Heart right ventricle (tissue), 16 donors: Measurements from ENCODE around the gene INTU. TPM values are rescaled to one million over a fixed set of nuclear protein-coding genes. Genes with fewer than 3 reads are reported as not detected.

ENCODE experiments used
- ATAC-seq, 8 donors: fragments of 200-7000 bp; cut with Tn5 transposase; one replicate each; pipeline ENCODE4 v1.9.1; 2020; ENCODE audit warnings: mild to moderate bottlenecking in 8 of 8, moderate library complexity in 8 of 8, moderate number of reproducible peaks in 1 of 8
- DNase-seq, 2 donors: peaks; one replicate each; pipeline ENCODE4 v3.0.0-alpha.2; 2020
- H3K27ac ChIP-seq, 10 donors: fragments of 200-600 bp; sonication (generic) in 2 of 10; one replicate each; pipeline versions ENCODE4 v1.5.0 to v1.8.0; 2020 to 2022; ENCODE audit warnings: mild to moderate bottlenecking in 3 of 10
- H3K27me3 ChIP-seq, 7 donors: fragments of 200-600 bp; one replicate each; pipeline ENCODE4 v1.8.0; 2021 to 2022; ENCODE audit warnings: mild to moderate bottlenecking in 2 of 7
- H3K36me3 ChIP-seq, 9 donors: fragments of 200-600 bp; sonication (generic) in 1 of 9; one replicate each; pipeline versions ENCODE4 v1.5.0 to v1.8.0; 2020 to 2022; ENCODE audit warnings: mild to moderate bottlenecking in 2 of 9
- H3K4me1 ChIP-seq, 9 donors: fragments of 200-600 bp; sonication (generic) in 1 of 9; one replicate each; pipeline versions ENCODE4 v1.5.0 to v1.8.0; 2020 to 2022; ENCODE audit warnings: mild to moderate bottlenecking in 4 of 9
- H3K4me3 ChIP-seq, 10 donors: fragments of 200-600 bp; sonication (generic) in 2 of 10; one replicate each; pipeline versions ENCODE4 v1.5.0 to v1.8.0; 2020 to 2022; ENCODE audit warnings: mild to moderate bottlenecking in 7 of 10, moderate library complexity in 2 of 10
- H3K9me3 ChIP-seq, 11 donors: fragments of 200-600 bp in 10 of 11; sonication (generic) in 2 of 11; one replicate each; pipeline versions ENCODE4 v1.5.0 to v1.8.0; 2013 to 2022; ENCODE audit warnings: mild to moderate bottlenecking in 2 of 11, control low read depth in 1 of 11, moderate library complexity in 1 of 11
- WGBS, 2 donors: extraction: QIAGEN DNeasy Blood & Tissue Kit; methylation state at CpG; one replicate each; pipeline ENCODE4 v1.1.7; 2013; ENCODE audit warnings: inconsistent platforms in 1 of 2; 5-methylcytosine and 5-hydroxymethylcytosine counted together
- intact Hi-C, 10 donors: fragments of 100-400 bp; cut with DNase I; formaldehyde crosslinking; loops; one replicate each; pipeline versions ENCODE4 v1.11.1 to v1.14.2; 2022
- polyA plus RNA-seq, 2 donors: library from polyadenylated mRNA; stranded (reverse); fragments of 200-250 nt; gene quantifications; one replicate each; pipeline ENCODE4 v1.2.3, GENCODE V29; 2013
- total RNA-seq, 10 donors: library from RNA; stranded (reverse); fragmentation: NEBNext Ultra II Directional in 3 of 10; extraction: Animal tissue kit (Norgen Biotek cat#: 25700) in 3 of 10; gene quantifications; one replicate each; pipeline versions ENCODE4 v1.2.1 to v1.2.4, GENCODE V29; 2021 to 2023
- TF ChIP-seq, protein P1 (sequence below), 9 donors: fragments of 200-600 bp; sonication (generic) in 2 of 9; IDR thresholded peaks; one replicate each; pipeline versions ENCODE4 v1.5.0 to v1.8.0; 2021 to 2022; ENCODE audit warnings: antibody characterized with exemption in 9 of 9, mild to moderate bottlenecking in 5 of 9, moderate library complexity in 1 of 9
- donor health status: Arrhythmogenic right ventricular cardiomyopathy.
- donor health status: ischemic (EF 13 %, LVEDD 7.1; RV severe dilation, severe dysfunction).
- donor health status: healthy with polysubstance abuse.
- donor health status: DM: no; HTN: yes; CAD: no.
- donor health status: DM: no; HTN: no; CAD: no.
- donor health status: ischemic (EF 25% LVEDD 6.9; RV normal size, moderate dysfunction).
- donor health status: ischemic (EF 25% LVEDD 5.7; RV mildly dilated, moderate dysfunction).
- donor health status: healthy.
- donor health status: DM: yes; HTN: yes; CAD: no.
- donor health status: Ischemic cardiomyopathy.
- donor health status: ischemic (EF 35%, LVEDD 5.7; RV mildly dilated, moderate dysfunction).
- donor health status: nonischemic (EF 11% LVEDD 7.7; RV severe dilation, severe dysfunction).
- donor health status: DM: yes; HTN: yes; CAD: no.
- donor health status: PGD.
- donor health status: ischemic (EF 29% LVEDD 5.4; RV normal size, mild dysfunction).
- donor health status: nonischemic (EF 23%, LVEDD 6.1; RV moderate dilation, normal function).

INTU gene
- total and polyA plus RNA-seq, 12 donors, result 1.3 to 8.9 (median 4.5) TPM

DNA sequence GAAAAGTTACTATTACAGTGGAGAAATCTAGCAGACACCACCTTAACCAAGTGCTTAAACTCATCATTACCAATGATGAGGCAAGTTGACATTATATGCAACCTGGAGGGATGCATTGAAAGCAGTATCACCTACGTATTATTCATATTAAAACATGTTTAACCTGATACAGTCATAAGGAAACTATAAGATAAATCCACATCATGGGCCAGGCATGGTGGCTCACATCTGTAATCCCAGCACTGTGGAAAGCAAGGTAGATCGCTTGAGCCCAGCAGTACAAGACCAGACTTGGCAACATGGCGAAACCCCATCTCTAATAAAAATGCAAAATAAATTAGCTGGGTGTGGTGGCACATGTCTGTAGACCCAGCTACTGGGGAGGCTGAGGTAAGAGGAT is 22.3 kb upstream of the INTU start:
- TF ChIP-seq, protein P1, sequence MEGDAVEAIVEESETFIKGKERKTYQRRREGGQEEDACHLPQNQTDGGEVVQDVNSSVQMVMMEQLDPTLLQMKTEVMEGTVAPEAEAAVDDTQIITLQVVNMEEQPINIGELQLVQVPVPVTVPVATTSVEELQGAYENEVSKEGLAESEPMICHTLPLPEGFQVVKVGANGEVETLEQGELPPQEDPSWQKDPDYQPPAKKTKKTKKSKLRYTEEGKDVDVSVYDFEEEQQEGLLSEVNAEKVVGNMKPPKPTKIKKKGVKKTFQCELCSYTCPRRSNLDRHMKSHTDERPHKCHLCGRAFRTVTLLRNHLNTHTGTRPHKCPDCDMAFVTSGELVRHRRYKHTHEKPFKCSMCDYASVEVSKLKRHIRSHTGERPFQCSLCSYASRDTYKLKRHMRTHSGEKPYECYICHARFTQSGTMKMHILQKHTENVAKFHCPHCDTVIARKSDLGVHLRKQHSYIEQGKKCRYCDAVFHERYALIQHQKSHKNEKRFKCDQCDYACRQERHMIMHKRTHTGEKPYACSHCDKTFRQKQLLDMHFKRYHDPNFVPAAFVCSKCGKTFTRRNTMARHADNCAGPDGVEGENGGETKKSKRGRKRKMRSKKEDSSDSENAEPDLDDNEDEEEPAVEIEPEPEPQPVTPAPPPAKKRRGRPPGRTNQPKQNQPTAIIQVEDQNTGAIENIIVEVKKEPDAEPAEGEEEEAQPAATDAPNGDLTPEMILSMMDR (IDR thresholded peaks at IDR 0.05), result no peak
- no peak for ATAC-seq
- intact Hi-C loops, result no loop called here

DNA sequence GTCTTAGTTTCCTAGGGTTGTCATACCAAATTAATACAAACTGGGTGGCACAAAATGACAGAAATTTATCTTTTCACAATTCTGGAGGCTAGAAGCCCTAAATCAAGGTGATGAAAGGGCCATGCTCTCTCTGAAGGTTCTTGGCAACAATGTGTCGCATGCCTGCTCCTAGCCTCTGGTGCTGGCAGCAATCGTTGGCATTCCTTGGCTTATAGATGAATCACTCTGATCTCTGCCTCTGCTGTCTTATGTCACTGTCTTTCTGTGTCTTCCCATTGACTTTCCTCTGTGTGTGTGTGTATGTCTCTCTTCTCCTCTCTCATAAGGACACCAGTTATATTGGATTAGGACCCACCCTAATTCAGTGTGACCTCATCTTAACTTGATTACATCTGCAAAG is 15.9 kb upstream of the INTU start:
- H3K27me3 ChIP-seq, result peaks cover 3 to 66% (median 44%) of the 10 kb centered on the region in 7 donors
- TF ChIP-seq, protein P1 (IDR thresholded peaks at IDR 0.05), result no peak
- H3K9me3 ChIP-seq, result peaks cover 0 to 3% (median 0%) of the 10 kb centered on the region in 11 donors
- intact Hi-C loops, result no loop called here
- H3K4me3 ChIP-seq, result no peak overlapping the region
- no peaks in the 10 kb centered on the region for H3K4me1 ChIP-seq
- H3K27ac ChIP-seq, result no peak overlapping the region
- ATAC-seq, result no peak
- no peaks in the 10 kb centered on the region for H3K36me3 ChIP-seq
- DNase-seq, result no peak
- 44 to 55% methylated on average over 2 of the region's 2 CpGs for WGBS, 2 donors

More for the DNA sequence above, 22.3 kb upstream of the INTU start:
- Histone ChIP-seq H3K27me3 (peaks cover 0 to 25% (median 14%) of the 10 kb centered on the region in 7 donors), H3K36me3 (no peaks in the 10 kb centered on the region), H3K27ac (no peak overlapping the region), H3K4me1 (no peaks in the 10 kb centered on the region), H3K9me3 (no peaks in the 10 kb centered on the region), H3K4me3 (no peak overlapping the region)
- DNase-seq, result no peak
- WGBS, 2 donors, result 90 to 95% methylated on average over 3 of the region's 3 CpGs

DNA sequence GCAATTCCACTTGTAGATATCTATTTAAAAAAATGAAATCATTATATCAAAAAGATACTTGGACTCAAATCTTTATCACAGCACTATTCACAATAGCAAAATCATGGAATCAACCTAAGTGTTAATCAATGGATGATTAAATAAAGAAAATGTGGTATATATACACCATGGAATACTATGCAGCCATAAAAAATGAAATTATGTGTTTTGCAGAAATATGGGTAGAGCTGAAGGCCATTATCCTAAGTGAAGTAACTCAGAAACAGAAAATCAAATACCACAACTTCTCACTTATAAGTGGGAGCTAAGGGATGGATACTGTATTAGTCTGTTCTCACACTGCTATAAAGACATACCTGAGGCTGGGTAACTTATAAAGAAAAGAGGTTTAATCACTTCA is 14.3 kb upstream of the INTU start:
- H3K36me3 ChIP-seq, result no peaks in the 10 kb centered on the region
- DNase-seq, result no peak
- H3K4me3 ChIP-seq, result no peak overlapping the region
- peaks cover 11 to 75% (median 57%) of the 10 kb centered on the region in 7 donors for H3K27me3 ChIP-seq
- ATAC-seq, result no peak
- H3K4me1 ChIP-seq, result peaks cover 0 to 11% (median 8%) of the 10 kb centered on the region in 9 donors
- no peak overlapping the region for H3K27ac ChIP-seq
- peaks cover 0 to 3% (median 0%) of the 10 kb centered on the region in 11 donors for H3K9me3 ChIP-seq
- TF ChIP-seq, protein P1 (IDR thresholded peaks at IDR 0.05), result no peak
- intact Hi-C loops, result no loop called here

DNA sequence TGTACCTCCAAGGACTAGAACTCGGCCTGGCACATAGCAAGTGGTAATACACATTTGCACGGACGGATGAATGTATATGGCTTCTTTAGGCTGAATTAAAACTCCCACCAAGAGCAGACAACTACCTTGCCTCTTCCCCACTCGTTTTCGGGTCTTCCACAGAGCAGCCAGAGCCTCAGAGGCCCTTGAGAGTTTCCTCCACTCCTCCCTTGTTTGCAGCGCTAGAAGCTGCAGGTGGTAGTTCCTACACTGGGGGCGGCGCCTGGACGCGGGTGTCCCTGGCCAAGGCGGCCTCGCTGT is 10.2 kb upstream of the INTU start:
- peaks cover 11 to 86% (median 57%) of the 10 kb centered on the region in 7 donors for H3K27me3 ChIP-seq
- DNase-seq, result no peak
- intact Hi-C loops, result no loop called here

More for the DNA sequence above, 10.2 kb upstream of the INTU start:
- peaks cover 0 to 16% (median 11%) of the 10 kb centered on the region in 9 donors for H3K4me1 ChIP-seq
- H3K4me3 ChIP-seq, result peak overlapping the region; percentile 14 to 58 (median 52)
- TF ChIP-seq, protein P1 (IDR thresholded peaks at IDR 0.05), result no peak
- H3K36me3 ChIP-seq, result no peaks in the 10 kb centered on the region
- ATAC-seq, result no peak
- 18 to 21% methylated on average over 12 of the region's 12 CpGs for WGBS, 2 donors
- no peak overlapping the region for H3K27ac ChIP-seq
- peaks cover 0 to 3% (median 0%) of the 10 kb centered on the region in 11 donors for H3K9me3 ChIP-seq
